HG03457 (cell line): ENCODE data around the gene PLEKHA1.

ENCODE experiments used
- ATAC-seq: cut with Tn5 transposase; IDR thresholded peaks from one replicate; pipeline ENCODE4 v1.9.1; 2021; ENCODE audit warnings: moderate number of reproducible peaks; ENCODE audit not compliant: unreplicated experiment

Gene PLEKHA1

GRCh38 chr10:122375679-122376160 lies 1.2 kb downstream of the PLEKHA1 start:
- ATAC-seq: no peak

DNA sequence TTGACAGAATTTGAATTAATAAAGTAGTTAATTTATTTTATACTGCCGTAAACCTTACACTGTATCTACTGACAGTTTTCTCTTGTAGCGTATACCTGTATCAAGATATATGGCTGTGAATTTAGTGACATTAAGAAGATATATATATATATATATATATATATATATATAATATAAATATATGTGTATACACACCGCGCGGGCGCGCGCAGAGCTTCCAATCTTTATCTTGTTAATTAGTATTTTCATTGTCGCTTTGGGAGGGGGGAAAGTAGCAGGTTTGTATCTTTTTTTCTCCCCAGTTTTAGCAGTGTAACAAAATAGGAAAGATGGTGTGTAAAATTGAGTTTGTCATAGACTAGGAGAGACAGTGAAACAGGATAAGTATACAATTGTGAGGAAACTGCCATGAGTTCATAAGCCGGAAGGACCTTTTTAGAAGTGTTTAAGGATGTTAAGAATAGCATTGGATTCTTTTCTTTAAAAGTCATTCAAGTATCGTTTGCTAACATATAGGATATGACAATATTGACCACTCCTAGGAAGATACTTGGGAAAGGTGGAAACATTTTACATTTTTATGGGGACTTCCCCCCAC lies 2.0 kb downstream of the PLEKHA1 start:
- ATAC-seq: no peak

- no peak for ATAC-seq
Measured at GRCh38 chr10:122379041-122379440, 4.5 kb downstream of the PLEKHA1 start.

- ATAC-seq: no peak
Measured at GRCh38 chr10:122379537-122379936, 5.0 kb downstream of the PLEKHA1 start.

GRCh38 chr10:122380703-122381102 lies 6.2 kb downstream of the PLEKHA1 start:
- ATAC-seq: no peak

- no peak for ATAC-seq
Measured at GRCh38 chr10:122381680-122382079, 7.2 kb downstream of the PLEKHA1 start.

GRCh38 chr10:122386514-122386913 lies 12.0 kb downstream of the PLEKHA1 start:
- no peak for ATAC-seq

DNA sequence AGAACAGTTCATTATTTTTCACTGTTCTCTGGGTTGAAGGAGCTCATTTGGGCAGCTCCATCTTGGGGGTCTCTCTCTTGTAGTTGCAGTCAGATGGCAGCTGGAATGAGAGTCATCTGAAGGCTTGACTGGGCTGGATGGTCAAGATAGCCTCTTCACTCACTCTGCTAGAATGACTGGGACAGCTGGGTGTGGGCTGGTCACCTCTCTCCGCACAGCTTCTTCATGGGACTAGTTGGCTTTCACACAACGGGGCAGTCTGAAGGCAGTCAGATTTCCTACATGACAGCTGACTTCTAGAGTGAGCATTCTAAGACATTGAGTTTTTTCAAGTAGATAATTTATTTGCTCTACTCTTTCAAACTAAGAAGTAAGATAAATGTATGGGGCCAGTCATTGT lies 13.1 kb downstream of the PLEKHA1 start:
- ATAC-seq: no peak

DNA sequence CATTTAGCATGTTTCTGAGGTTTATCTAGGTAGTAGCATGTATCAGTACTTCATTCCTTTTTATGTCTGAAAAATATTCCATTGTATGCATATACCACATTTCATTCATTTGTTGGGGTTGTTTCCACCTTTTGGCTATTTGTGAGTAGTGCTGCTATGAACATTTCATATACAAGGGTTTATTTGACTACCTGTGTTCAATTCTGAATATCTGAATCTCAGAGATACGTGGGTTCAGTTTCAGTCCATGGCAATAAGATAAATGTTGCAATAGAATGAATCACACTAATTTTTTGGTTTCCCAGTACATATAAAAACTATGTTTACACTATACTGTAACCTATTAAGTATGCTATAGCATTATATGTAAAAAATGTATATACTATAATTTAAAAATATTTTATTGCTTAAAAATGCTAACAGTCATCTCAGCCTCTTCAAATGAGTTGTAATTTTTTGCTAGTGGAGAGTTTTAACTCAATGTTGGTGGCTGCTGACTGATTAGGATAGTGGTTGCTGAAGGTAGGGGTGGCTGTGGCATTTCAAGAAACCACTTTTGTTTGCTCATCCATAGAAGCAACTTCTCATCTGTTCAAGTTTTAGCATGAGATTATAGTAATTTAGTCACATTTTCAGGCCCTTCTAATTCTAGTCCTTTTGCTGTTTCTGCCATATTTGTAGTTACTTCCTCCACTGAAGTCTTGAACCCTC lies 13.9 kb downstream of the PLEKHA1 start:
- no peak for ATAC-seq

DNA sequence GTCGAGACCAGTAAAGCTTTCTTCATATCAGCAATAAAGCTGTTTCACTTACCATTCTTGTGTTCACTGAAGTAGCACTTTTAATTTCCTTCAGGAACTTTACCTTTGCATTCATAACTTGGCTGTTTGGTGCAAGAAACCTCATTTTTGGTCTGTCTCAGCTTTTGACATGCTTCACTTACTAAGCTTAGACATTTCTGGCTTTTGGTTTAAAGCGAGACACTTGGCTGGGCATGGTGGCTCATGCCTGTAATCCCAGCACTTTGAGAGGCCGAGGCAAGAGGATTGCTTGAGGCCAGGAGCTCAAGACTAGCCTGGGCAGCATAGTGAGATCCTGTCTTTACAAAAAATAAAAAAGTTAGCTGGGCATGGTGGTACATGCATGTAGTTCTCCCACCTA lies 15.8 kb downstream of the PLEKHA1 start:
- no peak for ATAC-seq

GRCh38 chr10:122390679-122391078 lies 16.2 kb downstream of the PLEKHA1 start:
- no peak for ATAC-seq

DNA sequence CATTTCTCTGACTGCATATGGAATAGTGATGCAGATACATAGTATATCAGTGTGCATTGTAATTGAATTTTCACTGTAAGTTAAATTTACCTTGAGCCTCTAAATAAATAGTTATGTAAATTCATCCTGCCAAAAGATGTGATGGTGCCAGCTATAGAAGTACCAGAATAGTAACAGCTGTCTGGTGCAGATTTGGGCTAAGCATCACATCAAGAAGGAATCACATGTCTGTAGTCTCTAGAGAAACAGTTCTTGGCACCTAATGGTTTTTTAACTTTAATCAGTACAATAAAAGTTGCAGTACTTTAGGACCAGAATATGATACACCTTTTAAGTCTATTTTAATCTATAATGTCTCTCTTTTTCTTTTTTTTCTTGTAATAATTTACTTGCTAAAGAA lies 17.4 kb downstream of the PLEKHA1 start:
- no peak for ATAC-seq

DNA sequence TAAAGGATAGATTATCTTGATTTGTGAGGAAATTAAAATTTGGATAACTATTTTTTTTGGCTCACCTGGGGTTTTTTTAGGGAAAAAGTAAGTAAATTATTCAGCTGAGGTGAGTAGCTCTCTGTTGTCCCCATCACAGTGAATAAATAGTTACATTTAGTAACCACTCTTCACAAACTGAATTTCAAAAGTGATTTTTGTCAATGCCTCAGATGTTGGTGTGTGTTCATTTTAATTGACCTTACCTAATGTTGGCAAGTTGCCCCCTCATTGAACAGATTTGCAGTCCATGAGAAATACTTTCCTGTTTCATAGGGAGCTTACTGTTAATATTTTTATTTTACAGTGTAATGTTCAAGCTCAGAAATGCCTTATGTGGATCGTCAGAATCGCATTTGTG lies 18.3 kb downstream of the PLEKHA1 start:
- no peak for ATAC-seq

DNA sequence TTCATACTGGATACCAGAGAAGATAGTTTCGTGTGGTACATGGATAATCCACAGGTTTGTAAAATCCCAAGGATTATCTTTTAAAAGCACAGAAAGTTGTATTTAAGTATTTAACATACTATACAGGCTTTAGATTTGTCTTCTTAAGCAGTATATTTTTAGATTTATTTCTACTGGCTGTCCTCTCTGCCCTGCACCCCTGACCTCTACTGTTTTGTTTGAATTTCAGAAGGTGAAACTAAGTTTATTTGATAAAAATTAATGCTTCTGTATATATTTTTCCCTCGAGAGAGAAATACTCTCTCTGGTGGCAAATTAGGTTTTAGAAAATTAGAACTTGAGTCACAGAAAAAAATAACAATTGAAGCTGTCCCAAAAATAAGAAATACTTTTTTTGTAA lies 18.8 kb downstream of the PLEKHA1 start:
- no peak for ATAC-seq

DNA sequence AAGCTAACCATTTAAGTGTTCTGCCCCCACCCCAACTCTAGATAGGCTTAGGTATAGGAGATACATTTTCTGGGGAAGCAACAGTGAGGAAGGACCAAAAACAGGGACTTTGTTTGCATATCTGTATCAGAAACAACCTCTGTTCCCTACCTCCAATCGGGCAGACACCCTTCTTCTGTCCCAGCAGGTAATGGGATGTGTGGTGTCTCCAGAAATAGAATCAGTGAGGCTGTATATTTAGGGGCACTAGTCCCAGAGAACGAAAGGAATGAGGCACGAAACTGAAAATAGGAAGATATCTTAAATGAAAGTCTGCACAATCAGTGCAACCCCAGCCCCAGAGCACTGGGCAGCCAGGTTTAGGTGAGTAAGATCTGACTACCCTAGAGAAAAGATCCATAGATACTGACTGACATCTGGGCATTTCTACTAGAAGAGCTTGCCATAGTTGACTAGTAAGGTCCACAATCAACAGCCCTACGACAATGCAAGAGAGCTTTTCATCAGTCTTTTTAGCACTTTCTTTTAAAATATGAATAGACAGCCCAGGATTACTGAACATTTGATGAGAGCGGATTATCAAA lies 28.1 kb downstream of the PLEKHA1 start:
- ATAC-seq: no peak

GRCh38 chr10:122404576-122404975 lies 30.1 kb downstream of the PLEKHA1 start:
- ATAC-seq: no peak

GRCh38 chr10:122407375-122408125 lies 33.0 kb downstream of the PLEKHA1 start:
- no peak for ATAC-seq

- no peak for ATAC-seq
Measured at GRCh38 chr10:122413327-122413726, 38.8 kb downstream of the PLEKHA1 start.

DNA sequence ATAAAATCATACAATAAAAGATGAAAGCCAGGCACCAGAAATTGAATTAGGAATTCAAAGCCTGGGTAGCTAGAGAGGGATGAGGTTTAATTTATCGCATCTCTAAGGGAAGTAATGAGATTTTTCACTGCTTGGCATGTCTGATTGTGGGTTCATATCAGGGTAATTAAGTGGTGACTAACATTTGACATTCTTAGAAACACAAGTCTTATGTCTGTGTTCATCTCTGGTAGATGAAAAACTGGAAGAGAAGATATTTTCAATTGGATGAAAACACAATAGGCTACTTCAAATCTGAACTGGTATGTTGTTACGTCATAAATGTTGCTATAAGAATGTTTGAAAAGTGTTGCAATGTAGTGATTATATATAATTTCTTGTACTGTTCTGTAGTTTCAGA lies 43.2 kb downstream of the PLEKHA1 start:
- ATAC-seq: no peak

- ATAC-seq: no peak
Measured at GRCh38 chr10:122419016-122419415, 44.5 kb downstream of the PLEKHA1 start.

DNA sequence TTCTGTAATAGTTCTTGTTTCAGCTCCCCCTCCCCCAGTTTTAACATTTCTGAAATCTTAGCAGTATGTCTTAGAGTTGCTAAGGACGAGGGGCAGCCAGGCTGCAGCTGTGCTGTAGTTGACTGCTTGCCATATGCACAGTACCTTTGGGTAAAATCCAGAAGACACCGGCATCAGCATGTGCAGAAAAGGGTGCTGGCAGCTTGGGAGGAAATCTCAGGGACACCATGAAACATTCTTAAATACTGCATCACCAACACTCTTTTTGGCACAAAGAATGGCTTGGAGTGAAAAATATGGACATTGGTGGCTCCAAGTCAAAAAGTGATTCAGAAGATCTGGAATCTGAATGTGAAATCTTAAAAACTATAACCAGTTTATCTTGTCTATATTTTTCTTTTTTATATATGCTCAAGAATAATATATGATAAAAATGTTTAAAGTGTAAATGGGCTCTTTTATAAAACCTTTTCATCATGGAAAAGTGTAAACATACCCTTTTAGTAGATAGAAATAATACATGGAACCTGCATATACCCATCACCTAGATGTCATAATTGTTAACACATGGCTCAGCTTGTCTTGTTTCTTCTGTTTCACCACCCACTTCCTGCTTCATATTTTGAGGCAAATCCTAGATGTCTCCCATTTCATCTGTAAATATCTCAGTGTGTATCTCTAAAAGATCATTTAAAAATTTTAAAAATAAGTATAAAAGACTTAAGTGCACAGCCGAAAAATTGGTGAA lies 45.5 kb downstream of the PLEKHA1 start:
- no peak for ATAC-seq
